Activated T-helper 1 cell treated with anti-CD3 and anti-CD28 coated beads, Interleukin-12 subunit alpha, Interleukin-12 subunit beta, Interleukin-2, Interleukin-4 antibody, amounts not matched to agents 30 ng/mL and 10 ng/mL and 1 ng/mL, durations not matched to agents 14 hours and 24 hours and 36 hours (primary cell): ENCODE measurements around the gene LARGE1. TPM values are rescaled to one million over a fixed set of nuclear protein-coding genes. Genes with fewer than 3 reads are reported as not detected.

Experiments
- DNase-seq: peaks from one replicate; pipeline ENCODE4 v3.0.0; 2021; ENCODE audit warnings: low spot score
- H3K27ac Mint-ChIP-seq: one replicate; pipeline ENCODE4 v1.8.0; 2021; ENCODE audit warnings: mild to moderate bottlenecking, mixed read lengths
- H3K27me3 Mint-ChIP-seq: one replicate; pipeline ENCODE4 v1.8.0; 2022; ENCODE audit warnings: mild to moderate bottlenecking, moderate library complexity, mixed read lengths; ENCODE audit not compliant: insufficient read depth
- H3K36me3 Mint-ChIP-seq: one replicate; pipeline ENCODE4 v1.8.0; 2021; ENCODE audit warnings: low read depth, mixed read lengths
- H3K4me1 Mint-ChIP-seq: one replicate; pipeline ENCODE4 v1.8.0; 2021; ENCODE audit warnings: low read depth, mixed read lengths
- H3K4me3 Mint-ChIP-seq: one replicate; pipeline ENCODE4 v1.8.0; 2021; ENCODE audit warnings: mild to moderate bottlenecking, moderate library complexity, mixed read lengths
- H3K9me3 Mint-ChIP-seq: one replicate; pipeline ENCODE4 v1.8.0; 2021; ENCODE audit warnings: mixed read lengths
- intact Hi-C: fragments of 100-400 bp; cut with micrococcal nuclease; formaldehyde crosslinking; loops from one replicate; pipeline ENCODE4 v1.15.1; 2024
- total RNA-seq: library from RNA; stranded (reverse); gene quantifications from 2 replicates; pipeline ENCODE4 v1.2.3, GENCODE V29; 2022

The LARGE1 gene
- total RNA-seq, 1 donor from 2014 or later = 0.10 TPM

- H3K9me3 Mint-ChIP-seq = peaks cover 58% of the 10 kb centered on the region
- no peak for DNase-seq
- no peak overlapping the region for H3K4me3 Mint-ChIP-seq
- intact Hi-C loops = no loop called here
- no peaks in the 10 kb centered on the region for H3K27me3 Mint-ChIP-seq
- H3K27ac Mint-ChIP-seq = no peak overlapping the region
- peaks cover 2% of the 10 kb centered on the region for H3K36me3 Mint-ChIP-seq
- no peaks in the 10 kb centered on the region for H3K4me1 Mint-ChIP-seq
Observed at GRCh38 chr22:33654173-33654895, 265.9 kb downstream of the LARGE1 start.

- no peak for DNase-seq
- no peak overlapping the region for H3K27ac Mint-ChIP-seq
- peaks cover 2% of the 10 kb centered on the region for H3K36me3 Mint-ChIP-seq
- no peak overlapping the region for H3K4me3 Mint-ChIP-seq
- intact Hi-C loops = no loop called here
- no peaks in the 10 kb centered on the region for H3K27me3 Mint-ChIP-seq
- peaks cover 57% of the 10 kb centered on the region for H3K9me3 Mint-ChIP-seq
- H3K4me1 Mint-ChIP-seq = no peaks in the 10 kb centered on the region
Observed at GRCh38 chr22:33653532-33654063, 266.7 kb downstream of the LARGE1 start.

DNA sequence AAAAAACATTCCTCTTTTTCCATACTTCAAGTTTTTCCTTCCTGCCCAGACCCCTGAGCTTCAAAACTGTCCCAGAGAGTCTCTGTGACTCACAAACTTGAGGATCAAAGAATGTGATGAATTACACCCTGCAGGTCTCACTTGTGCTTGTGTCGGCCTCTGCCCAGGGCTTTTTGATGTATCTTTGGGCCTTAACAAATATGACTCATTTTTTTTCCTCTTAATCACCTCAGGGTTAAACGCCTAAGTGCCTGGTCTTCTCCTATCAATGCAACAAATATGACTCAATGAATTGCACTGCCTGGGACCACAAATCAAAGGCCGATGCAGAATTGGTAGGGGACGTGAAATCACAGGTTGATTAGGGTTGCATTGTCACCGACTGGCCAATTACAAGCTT lies 267.7 kb downstream of the LARGE1 start:
- intact Hi-C loops = no loop called here
- H3K27ac Mint-ChIP-seq = no peak overlapping the region
- no peaks in the 10 kb centered on the region for H3K27me3 Mint-ChIP-seq
- peaks cover 54% of the 10 kb centered on the region for H3K9me3 Mint-ChIP-seq
- peaks cover 2% of the 10 kb centered on the region for H3K36me3 Mint-ChIP-seq
- no peak for DNase-seq
- H3K4me1 Mint-ChIP-seq = no peaks in the 10 kb centered on the region
- no peak overlapping the region for H3K4me3 Mint-ChIP-seq

- DNase-seq = no peak
- Mint-ChIP-seq H3K4me3 (no peak overlapping the region), H3K9me3 (peaks cover 38% of the 10 kb centered on the region), H3K27me3 (no peaks in the 10 kb centered on the region), H3K4me1 (no peaks in the 10 kb centered on the region), H3K27ac (no peak overlapping the region), H3K36me3 (peaks cover 2% of the 10 kb centered on the region)
- intact Hi-C loops = no loop called here
Observed at GRCh38 chr22:33650244-33650643, 270.0 kb downstream of the LARGE1 start.

DNA sequence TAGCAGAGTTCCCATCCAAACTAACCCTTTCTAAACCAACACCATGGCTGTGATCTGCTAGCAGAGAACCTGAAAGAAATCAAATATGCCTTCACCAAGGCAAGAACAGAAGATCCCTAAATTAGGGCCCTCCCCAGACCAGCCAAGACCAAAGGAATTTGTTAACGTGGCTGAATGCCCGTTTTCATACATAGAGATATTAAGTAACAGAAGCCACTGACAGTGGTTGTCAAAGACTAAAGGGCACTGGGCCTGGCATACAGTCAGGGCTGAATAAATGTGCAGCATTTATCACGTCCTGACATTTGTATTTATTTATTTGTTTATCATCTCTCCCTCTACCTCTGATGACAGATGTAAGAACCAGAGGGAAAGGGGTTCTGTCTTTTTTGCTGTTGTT lies 271.8 kb downstream of the LARGE1 start:
- no peak for DNase-seq
- intact Hi-C loops = no loop called here
- no peaks in the 10 kb centered on the region for H3K27me3 Mint-ChIP-seq
- H3K36me3 Mint-ChIP-seq = peaks cover 2% of the 10 kb centered on the region
- peaks cover 37% of the 10 kb centered on the region for H3K9me3 Mint-ChIP-seq
- H3K4me3 Mint-ChIP-seq = no peak overlapping the region
- H3K4me1 Mint-ChIP-seq = no peaks in the 10 kb centered on the region
- no peak overlapping the region for H3K27ac Mint-ChIP-seq

GRCh38 chr22:33640900-33641299 lies 279.4 kb downstream of the LARGE1 start:
- intact Hi-C loops = no loop called here
- no peak overlapping the region for H3K4me3 Mint-ChIP-seq
- H3K36me3 Mint-ChIP-seq = no peaks in the 10 kb centered on the region
- peaks cover 43% of the 10 kb centered on the region for H3K9me3 Mint-ChIP-seq
- DNase-seq = no peak
- no peaks in the 10 kb centered on the region for H3K4me1 Mint-ChIP-seq
- no peaks in the 10 kb centered on the region for H3K27me3 Mint-ChIP-seq
- no peak overlapping the region for H3K27ac Mint-ChIP-seq

GRCh38 chr22:33639588-33640254 lies 280.6 kb downstream of the LARGE1 start:
- intact Hi-C loops = no loop called here
- Mint-ChIP-seq H3K9me3 (peaks cover 44% of the 10 kb centered on the region), H3K4me1 (no peaks in the 10 kb centered on the region), H3K27ac (no peak overlapping the region), H3K36me3 (no peaks in the 10 kb centered on the region), H3K4me3 (no peak overlapping the region), H3K27me3 (no peaks in the 10 kb centered on the region)
- no peak for DNase-seq

DNA sequence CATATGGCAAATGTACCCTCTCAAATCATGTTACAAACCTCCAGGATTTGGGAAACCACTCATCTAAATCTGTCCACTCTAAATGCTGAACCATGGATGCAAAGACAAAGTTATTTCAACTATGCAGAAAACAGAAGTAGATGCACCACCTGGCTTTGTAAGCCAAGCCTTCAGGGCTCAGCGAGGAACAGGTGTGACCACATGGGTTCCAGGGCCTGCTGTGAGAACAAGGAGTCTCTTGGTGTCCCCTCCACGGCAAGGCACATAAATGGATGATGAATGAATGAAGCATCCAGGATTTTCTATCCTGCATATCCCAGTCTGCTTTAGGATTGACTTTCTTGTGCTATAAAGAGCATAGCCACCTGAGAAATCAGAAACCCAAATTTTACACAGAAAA lies 284.5 kb downstream of the LARGE1 start:
- no peak overlapping the region for H3K4me3 Mint-ChIP-seq
- H3K9me3 Mint-ChIP-seq = peaks cover 45% of the 10 kb centered on the region
- no peaks in the 10 kb centered on the region for H3K36me3 Mint-ChIP-seq
- H3K4me1 Mint-ChIP-seq = no peaks in the 10 kb centered on the region
- DNase-seq = no peak
- H3K27ac Mint-ChIP-seq = no peak overlapping the region
- intact Hi-C loops = no loop called here
- H3K27me3 Mint-ChIP-seq = no peaks in the 10 kb centered on the region

- no peaks in the 10 kb centered on the region for H3K36me3 Mint-ChIP-seq
- peaks cover 50% of the 10 kb centered on the region for H3K9me3 Mint-ChIP-seq
- H3K27ac Mint-ChIP-seq = no peak overlapping the region
- no peak for DNase-seq
- H3K4me1 Mint-ChIP-seq = no peaks in the 10 kb centered on the region
- intact Hi-C loops = no loop called here
- no peak overlapping the region for H3K4me3 Mint-ChIP-seq
- H3K27me3 Mint-ChIP-seq = no peaks in the 10 kb centered on the region
Observed at GRCh38 chr22:33631777-33632176, 288.5 kb downstream of the LARGE1 start.

GRCh38 chr22:33625959-33626358 lies 294.3 kb downstream of the LARGE1 start:
- Mint-ChIP-seq H3K27me3 (no peaks in the 10 kb centered on the region), H3K27ac (no peak overlapping the region), H3K4me3 (no peak overlapping the region), H3K36me3 (no peaks in the 10 kb centered on the region), H3K4me1 (no peaks in the 10 kb centered on the region), H3K9me3 (peaks cover 47% of the 10 kb centered on the region)
- DNase-seq = no peak
- intact Hi-C loops = no loop called here

DNA sequence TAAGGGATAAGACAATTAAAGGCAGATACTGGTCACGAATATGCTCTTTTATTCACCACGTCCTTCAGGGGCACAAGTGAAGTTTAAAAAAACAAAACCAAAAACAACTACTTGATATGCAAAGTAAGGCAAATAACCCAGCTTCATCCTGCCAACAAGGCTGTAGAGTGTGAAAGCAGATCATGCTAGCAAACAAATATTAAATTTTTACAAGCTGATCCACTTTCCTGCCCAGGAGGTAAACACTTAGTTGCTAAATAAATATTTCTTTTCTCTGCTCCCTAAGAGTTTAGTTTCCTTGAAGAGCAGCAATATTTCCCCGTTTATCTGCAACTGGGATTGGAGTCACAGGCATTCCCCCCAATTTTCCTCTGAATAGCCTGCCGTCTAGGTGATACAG lies 300.2 kb downstream of the LARGE1 start:
- H3K27me3 Mint-ChIP-seq = peaks cover 2% of the 10 kb centered on the region
- H3K4me1 Mint-ChIP-seq = no peaks in the 10 kb centered on the region
- peaks cover 29% of the 10 kb centered on the region for H3K9me3 Mint-ChIP-seq
- H3K4me3 Mint-ChIP-seq = no peak overlapping the region
- no peak overlapping the region for H3K27ac Mint-ChIP-seq
- H3K36me3 Mint-ChIP-seq = no peaks in the 10 kb centered on the region
- no peak for DNase-seq
- intact Hi-C loops = no loop called here

GRCh38 chr22:33606504-33606903 lies 313.8 kb downstream of the LARGE1 start:
- no peaks in the 10 kb centered on the region for H3K27me3 Mint-ChIP-seq
- H3K4me3 Mint-ChIP-seq = no peak overlapping the region
- no peak overlapping the region for H3K27ac Mint-ChIP-seq
- DNase-seq = no peak
- intact Hi-C loops = no loop called here
- no peaks in the 10 kb centered on the region for H3K36me3 Mint-ChIP-seq
- H3K4me1 Mint-ChIP-seq = no peaks in the 10 kb centered on the region
- peaks cover 30% of the 10 kb centered on the region for H3K9me3 Mint-ChIP-seq

DNA sequence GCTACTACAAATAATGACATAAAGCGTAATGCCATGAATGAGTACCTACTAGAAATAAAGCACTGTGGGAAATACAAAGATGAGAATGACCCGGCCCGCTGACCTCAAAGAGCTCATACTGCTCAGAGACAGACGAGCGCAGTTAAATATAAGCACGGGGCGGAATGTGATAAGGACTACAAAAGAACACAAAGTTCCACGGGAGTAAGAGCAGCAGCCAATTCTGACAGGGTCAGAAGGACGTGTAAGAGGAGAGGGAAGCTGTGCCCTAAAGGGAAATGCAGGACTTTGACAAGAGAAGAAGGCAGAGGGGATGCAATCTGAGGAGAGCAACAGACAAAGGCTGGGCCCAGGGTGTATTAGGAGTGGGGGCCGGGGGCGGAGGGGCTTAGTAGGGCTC lies 314.6 kb downstream of the LARGE1 start:
- no peak overlapping the region for H3K27ac Mint-ChIP-seq
- no peaks in the 10 kb centered on the region for H3K27me3 Mint-ChIP-seq
- H3K4me3 Mint-ChIP-seq = no peak overlapping the region
- intact Hi-C loops = no loop called here
- H3K4me1 Mint-ChIP-seq = no peaks in the 10 kb centered on the region
- peaks cover 37% of the 10 kb centered on the region for H3K9me3 Mint-ChIP-seq
- no peak for DNase-seq
- no peaks in the 10 kb centered on the region for H3K36me3 Mint-ChIP-seq
